Measurements from ENCODE around the gene PPP1R9A.

The PPP1R9A gene

GRCh38 chr7:95035295-95035694 lies 127.9 kb downstream of the PPP1R9A start:
- no peak for DNase-seq (ENCODE audit: low read depth in 2 of 2)

GRCh38 chr7:95041031-95041430 lies 133.6 kb downstream of the PPP1R9A start:
- no peak for DNase-seq (ENCODE audit: low read depth in 2 of 2)

GRCh38 chr7:95045236-95045923 lies 138.0 kb downstream of the PPP1R9A start:
- no peak for DNase-seq (ENCODE audit: low read depth in 2 of 2)

- DNase-seq (ENCODE audit: low read depth in 2 of 2): no peak
These were observed 139.3 kb downstream of the PPP1R9A start for GRCh38 chr7:95046494-95047240.

GRCh38 chr7:95047291-95047690 lies 139.9 kb downstream of the PPP1R9A start:
- no peak for DNase-seq (ENCODE audit: low read depth in 2 of 2)

- no peak for DNase-seq (ENCODE audit: low read depth in 2 of 2)
These were observed 145.2 kb downstream of the PPP1R9A start for GRCh38 chr7:95052566-95053094.

- DNase-seq (ENCODE audit: low read depth in 2 of 2): no peak
These were observed 147.0 kb downstream of the PPP1R9A start for GRCh38 chr7:95054386-95054785.

GRCh38 chr7:95055295-95055694 lies 147.9 kb downstream of the PPP1R9A start:
- no peak for DNase-seq (ENCODE audit: low read depth in 2 of 2)

GRCh38 chr7:95056107-95056739 lies 148.8 kb downstream of the PPP1R9A start:
- no peak for DNase-seq (ENCODE audit: low read depth in 2 of 2)

GRCh38 chr7:95056901-95057300 lies 149.5 kb downstream of the PPP1R9A start:
- no peak for DNase-seq (ENCODE audit: low read depth in 2 of 2)

- no peak for DNase-seq (ENCODE audit: low read depth in 2 of 2)
These were observed 152.5 kb downstream of the PPP1R9A start for GRCh38 chr7:95059842-95060313.

GRCh38 chr7:95062901-95063300 lies 155.5 kb downstream of the PPP1R9A start:
- no peak for DNase-seq (ENCODE audit: low read depth in 2 of 2)

- DNase-seq (ENCODE audit: low read depth in 2 of 2): no peak
These were observed 159.5 kb downstream of the PPP1R9A start for GRCh38 chr7:95066737-95067530.

- no peak for DNase-seq (ENCODE audit: low read depth in 2 of 2)
These were observed 181.3 kb downstream of the PPP1R9A start for GRCh38 chr7:95088536-95089215.

GRCh38 chr7:95089414-95090315 lies 182.3 kb downstream of the PPP1R9A start:
- DNase-seq (ENCODE audit: low read depth in 2 of 2): no peak

GRCh38 chr7:95092324-95092723 lies 184.9 kb downstream of the PPP1R9A start:
- no peak for DNase-seq (ENCODE audit: low read depth in 2 of 2)

GRCh38 chr7:95095259-95095965 lies 188.0 kb downstream of the PPP1R9A start:
- DNase-seq (ENCODE audit: low read depth in 2 of 2): no peak

GRCh38 chr7:95095966-95096540 lies 188.7 kb downstream of the PPP1R9A start:
- no peak for DNase-seq (ENCODE audit: low read depth in 2 of 2)

- no peak for DNase-seq (ENCODE audit: low read depth in 2 of 2)
These were observed 189.9 kb downstream of the PPP1R9A start for GRCh38 chr7:95097291-95097690.

Measured in stimulated activated CD8-positive, alpha-beta memory T cell treated with anti-CD3 and anti-CD28 coated beads, Interleukin-2, amount 100 ng/mL, for 48 hours (primary cell).